Midbrain (tissue), 1 donor: ENCODE data around the gene TNNC1.

Experiments used
- DNase-seq: peaks from one replicate; lab custom pipeline; 2025; lab: John Stamatoyannopoulos, UW

Gene TNNC1

GRCh38 chr3:52432225-52432624, 21.6 kb downstream of the TNNC1 start:
- no peak for DNase-seq

- no peak for DNase-seq
Measured at GRCh38 chr3:52431459-52432223, 22.2 kb downstream of the TNNC1 start.

GRCh38 chr3:52430416-52430810, 23.4 kb downstream of the TNNC1 start:
- DNase-seq = no peak

DNA sequence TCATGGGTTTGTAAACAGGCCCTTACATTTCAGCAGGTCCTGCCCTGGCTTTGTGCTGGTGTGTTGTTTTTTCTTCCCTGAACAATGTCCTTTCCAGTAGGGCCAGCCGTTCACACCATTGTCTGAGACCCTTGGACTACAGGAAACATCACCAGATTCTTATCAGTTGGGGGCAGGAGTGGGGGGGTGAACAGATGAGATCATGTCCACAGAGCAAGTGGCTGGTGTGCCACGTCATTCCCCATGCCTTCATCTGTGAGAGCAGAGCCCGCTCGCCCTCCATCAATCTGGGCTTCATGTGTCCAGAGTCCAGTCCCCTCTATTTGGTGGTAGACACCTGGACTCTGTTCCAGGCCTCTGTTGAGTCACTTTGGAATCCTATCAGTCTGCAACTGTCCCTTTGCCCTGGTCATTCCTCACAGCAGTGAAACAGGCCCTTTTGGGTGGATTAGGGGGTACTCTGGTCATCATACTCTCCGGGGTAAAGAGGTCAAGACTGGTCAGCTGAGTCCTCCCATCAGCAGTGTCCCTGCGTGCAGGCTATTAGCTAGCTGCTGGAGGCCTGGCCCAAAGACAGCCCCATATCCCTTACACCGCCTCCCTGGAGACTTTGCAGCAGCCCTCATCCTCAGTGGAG, 23.9 kb downstream of the TNNC1 start:
- no peak for DNase-seq

DNA sequence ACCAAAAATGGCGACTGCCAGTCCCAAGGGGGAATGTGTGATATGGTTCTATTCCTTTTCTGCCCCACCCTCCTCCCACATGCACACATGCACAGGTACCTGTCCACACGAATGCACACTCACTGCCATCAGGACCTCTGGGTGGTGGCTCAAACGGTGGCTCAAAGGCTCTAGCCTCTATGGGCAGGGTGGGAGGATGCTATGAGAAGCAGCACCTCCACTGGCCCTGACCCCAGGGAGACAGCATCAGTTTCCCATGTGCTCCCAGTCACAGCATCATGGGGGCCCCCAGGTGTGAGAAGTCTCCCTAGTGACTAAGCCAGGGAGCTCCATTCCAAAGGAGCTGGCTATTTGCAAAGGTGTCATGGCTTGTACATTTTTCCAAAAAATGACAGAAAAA, 24.8 kb downstream of the TNNC1 start:
- DNase-seq = no peak

DNA sequence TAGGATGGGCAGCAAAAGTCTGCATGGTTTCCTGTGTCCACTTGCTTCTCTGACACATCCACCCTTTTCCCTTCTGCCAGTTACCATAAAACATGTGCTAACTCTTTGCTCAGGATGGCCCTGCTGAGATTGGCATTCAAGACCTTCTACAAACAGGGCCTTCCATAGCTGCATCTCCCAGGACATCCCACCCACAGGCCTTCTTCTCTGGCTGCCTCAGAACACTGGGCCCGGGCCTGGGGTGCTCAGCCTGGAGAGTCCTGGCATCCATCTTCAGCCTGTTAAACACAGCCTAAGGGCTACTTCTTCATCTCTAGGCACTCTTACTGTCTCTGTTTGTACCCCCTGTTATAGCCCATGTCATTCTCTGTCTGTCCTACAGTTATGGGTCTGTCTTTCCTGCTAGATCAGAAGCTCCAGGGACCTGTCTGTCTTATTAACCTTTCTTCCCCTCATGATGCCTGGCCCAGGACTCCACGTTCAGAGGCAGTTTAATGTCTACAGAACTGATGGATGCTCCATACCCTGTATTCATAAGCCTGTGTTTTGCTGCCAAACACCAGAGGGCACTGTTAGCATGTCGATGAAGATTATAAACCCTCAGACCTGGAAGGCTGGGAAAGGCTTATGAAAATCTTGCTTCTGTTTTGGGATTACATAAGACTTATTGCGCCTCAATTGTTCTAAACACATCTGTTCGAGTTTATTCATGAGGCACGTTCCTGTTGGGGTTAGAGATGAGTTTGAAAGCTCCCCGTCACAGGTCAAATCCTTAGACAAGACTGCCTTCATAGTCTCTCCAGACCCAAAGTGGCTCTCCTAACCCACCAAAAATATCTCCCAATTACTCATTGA, 25.5 kb downstream of the TNNC1 start:
- DNase-seq = peak; percentile 85

- DNase-seq = no peak
Measured at GRCh38 chr3:52423173-52423572, 30.7 kb downstream of the TNNC1 start.

DNA sequence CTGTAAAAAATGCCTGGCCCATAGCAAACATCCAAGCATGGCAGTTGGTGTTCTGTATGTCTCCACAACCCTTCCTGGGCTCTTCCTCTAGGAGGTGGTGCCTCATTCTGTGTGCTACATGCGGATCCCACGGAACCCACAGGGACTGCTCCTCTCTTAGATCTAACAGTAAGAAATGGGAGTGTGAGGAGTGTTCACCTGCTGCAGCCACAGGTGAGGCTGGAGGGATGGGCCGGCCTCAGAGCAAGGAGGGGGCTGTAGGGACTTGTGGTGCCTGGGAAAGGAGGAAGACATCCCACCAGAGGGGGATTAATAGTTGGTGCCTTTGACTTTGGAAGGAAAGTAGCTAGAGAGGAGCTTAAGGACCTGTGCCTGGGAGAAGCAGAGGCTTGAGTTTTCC, 31.2 kb downstream of the TNNC1 start:
- DNase-seq = no peak

- no peak for DNase-seq
Measured at GRCh38 chr3:52420388-52420787, 33.5 kb downstream of the TNNC1 start.

DNA sequence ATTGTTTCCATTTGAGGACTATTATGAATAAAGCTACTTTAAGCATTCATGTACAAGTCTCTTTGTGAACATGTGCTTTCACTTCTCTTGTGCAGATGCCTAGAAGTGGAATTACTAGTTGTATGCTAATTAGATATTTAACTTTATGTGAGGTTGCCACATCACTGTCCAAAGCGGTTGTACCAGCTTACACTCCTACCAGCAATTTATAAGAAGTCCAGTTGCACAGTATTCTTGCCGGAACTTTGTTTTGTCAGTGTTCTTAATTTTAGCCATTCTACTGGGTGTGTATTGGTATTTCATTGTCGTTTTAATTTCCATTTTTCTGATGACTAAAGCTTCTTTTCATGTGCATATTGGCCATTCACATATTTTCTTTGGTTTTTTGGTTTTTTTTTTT, 38.0 kb downstream of the TNNC1 start:
- no peak for DNase-seq

GRCh38 chr3:52408466-52408865, 45.4 kb downstream of the TNNC1 start:
- no peak for DNase-seq

- no peak for DNase-seq
Measured at GRCh38 chr3:52407779-52408178, 46.1 kb downstream of the TNNC1 start.

GRCh38 chr3:52406791-52407510, 46.9 kb downstream of the TNNC1 start:
- DNase-seq = no peak

DNA sequence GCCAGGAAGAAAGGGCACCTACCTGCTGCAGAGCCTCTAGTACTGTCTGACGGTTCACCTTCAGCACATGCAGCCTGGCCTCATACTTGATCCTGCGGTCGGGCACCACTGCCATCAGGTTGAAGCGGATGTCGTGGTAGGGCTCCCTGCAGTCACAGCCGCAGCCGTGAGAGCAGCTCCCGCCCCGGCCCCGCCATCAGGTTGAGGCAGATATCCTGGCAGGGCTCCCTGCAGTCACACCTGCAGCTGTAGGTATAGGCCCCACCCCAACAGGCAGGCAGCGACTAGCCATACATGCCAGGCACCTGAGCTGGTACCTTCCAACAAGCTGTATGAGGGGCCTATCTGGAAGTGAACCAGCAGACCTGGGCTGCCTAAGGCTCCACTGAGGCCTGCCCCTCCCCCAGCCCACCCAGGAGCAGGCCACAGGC, 47.6 kb downstream of the TNNC1 start:
- no peak for DNase-seq

- no peak for DNase-seq
Measured at GRCh38 chr3:52405601-52406110, 48.2 kb downstream of the TNNC1 start.

DNA sequence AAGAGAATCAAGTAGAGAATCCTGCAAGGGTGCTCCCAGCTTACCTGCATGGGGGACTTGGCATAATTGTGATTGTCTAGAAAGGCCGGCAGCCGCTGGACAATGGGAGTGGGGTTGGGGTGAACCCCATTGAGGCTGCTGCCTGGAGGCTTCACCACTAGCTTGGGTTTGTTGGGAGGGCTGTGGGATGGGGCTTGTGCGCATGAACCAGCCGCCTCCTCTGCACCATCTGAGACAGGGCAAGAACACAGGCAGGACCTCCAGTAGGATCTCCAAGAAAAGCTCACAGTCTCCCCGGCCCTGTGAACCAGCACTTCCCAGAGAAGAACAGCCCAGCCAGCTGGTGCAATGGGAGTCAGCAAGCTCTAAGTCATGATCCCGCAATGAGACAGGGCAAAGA, 48.8 kb downstream of the TNNC1 start:
- DNase-seq = no peak

DNA sequence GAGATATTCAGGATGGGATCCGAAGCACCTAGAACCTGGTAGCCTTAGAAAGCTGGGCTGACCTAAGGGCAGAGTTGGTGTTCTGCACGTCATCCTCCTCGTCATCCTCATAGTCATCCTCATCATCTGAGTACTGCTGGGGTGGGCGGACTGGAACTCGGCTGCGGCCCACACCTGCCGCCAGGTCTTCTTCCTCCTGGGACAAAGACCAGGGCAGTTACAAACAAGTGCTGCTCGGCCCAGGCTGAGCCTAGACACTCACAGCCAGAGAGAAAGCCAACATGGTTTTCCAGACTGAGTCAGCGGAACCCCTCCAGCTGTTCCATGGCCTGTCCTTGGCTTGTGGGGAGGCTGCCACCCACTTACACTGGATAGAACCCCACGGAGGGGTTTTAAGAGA, 49.5 kb downstream of the TNNC1 start:
- DNase-seq = no peak

- no peak for DNase-seq
Measured at GRCh38 chr3:52403955-52404354, 49.9 kb downstream of the TNNC1 start.

GRCh38 chr3:52403271-52403841, 50.5 kb downstream of the TNNC1 start:
- no peak for DNase-seq

GRCh38 chr3:52402706-52403270, 51.1 kb downstream of the TNNC1 start:
- no peak for DNase-seq

- DNase-seq = no peak
Measured at GRCh38 chr3:52402101-52402521, 51.7 kb downstream of the TNNC1 start.
